ENCODE data around the gene TSPAN18.

The TSPAN18 gene, protein sequence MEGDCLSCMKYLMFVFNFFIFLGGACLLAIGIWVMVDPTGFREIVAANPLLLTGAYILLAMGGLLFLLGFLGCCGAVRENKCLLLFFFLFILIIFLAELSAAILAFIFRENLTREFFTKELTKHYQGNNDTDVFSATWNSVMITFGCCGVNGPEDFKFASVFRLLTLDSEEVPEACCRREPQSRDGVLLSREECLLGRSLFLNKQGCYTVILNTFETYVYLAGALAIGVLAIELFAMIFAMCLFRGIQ
- total RNA-seq: 36.2 to 57.8 (median 44.0) reads per million in 4 donors

DNA sequence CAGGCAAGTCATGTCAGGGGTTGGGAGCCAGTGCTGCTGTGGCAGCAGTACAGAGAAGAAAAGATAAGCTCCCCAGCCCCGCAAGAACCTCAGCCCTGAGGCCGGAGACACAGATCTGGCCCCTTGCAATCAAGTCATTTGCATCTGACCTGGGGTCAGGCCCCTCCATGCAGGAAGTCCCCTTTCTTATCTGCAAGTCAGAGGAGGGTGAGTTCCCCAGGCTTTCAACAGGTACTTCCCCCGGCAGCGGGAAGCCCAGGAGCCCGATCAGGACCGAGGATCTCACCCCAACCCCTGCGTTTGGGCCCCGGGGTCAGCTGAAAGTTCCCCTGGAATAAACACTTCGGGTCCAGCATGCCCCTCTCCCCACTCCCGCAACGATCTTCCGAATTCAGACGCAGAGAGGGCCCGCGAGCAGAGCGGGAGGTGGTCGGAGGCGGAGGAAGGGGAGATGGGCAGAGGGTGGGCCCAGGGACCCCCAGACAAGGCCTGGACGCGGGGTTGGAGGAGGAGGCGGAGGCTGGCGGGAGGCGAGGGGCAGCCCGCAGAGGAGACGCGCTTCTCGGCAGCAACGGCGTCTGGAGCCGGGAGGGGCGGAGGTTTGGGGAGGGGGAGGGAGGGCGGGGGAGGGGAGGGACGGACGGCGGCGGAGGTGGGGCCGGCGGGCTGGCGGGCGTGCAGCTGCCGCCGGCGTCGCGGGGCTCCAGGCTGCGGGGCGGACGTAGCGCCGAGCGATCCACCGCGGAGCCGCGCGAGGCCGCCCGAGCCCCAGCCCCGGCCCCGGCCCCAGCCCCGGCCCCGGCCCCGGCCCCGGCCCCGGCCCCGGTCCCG lies at the start of gene TSPAN18:
TSS of gene TSPAN18 (plus strand) at position 680 of the 831 bp plus-strand sequence. CDS start 179,455 bp downstream, outside the sequence.
- peak; percentile 7 to 45 (median 31) for DNase-seq

- DNase-seq: peak in 4 of 5 donors; percentile 24 to 93 (median 30)
These were observed 45.7 kb upstream of the TSPAN18 start for GRCh38 chr11:44680982-44681597.

DNA sequence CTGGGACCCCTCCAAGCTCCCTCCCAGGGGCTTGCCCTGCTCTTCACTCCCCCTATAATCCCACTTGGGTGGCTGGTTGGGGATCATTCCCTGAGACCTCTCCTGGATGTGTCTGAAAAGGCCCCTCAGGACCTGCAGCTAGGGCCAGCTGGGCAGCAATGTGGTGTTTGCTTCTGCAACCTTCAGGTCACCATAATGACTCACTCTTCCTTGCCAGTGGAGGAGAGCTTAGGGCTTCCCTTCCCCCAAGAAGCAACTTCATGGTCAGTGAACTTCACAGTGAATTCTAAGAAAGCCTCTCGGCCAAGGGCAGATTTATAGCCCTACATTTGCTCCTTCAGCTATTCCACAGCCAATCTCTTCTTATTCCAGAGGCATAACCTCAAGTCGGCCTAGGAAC lies 45.1 kb upstream of the TSPAN18 start:
- DNase-seq: peak in 1 of 5 donors; percentile 16

DNA sequence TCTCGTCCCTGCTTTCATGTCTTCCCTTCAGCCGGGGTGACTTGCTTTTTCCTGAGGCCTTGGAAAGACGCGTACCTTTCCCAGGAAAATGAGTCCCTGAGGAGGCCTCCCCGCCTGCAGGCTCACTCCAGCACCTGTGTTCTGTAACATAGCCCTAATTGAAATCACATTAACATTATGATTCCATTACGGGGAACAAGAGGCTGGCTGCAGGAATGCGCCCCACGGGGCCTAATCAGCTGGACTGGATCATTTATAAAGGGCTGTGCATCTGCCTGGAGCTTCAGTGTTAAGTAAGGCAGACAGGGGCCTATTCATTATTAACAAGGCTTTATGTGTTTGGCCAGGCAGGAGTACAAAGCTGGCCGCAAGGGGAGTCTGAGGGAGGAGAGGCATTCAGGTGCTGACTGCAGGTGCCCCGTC lies 41.9 kb upstream of the TSPAN18 start:
- DNase-seq: no peak

DNA sequence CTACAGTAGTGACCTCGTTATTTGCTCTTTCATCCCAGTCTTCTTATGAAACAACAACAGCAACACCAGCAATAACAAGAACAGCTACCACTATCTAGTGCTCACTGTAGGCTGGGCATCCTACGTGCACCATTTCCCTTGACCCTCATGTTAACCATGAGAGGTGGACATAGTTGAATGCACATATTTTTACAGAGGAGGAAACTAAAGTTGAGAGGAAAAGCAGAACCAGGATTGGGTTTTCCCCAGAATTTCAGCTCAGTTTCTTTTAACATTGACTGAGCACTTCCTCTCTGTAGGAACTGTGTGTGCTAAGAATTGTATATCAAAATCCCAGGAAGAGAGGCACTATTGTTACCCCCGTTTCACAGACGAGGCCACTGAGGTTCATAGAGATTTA lies 39.4 kb upstream of the TSPAN18 start:
- DNase-seq: no peak

DNA sequence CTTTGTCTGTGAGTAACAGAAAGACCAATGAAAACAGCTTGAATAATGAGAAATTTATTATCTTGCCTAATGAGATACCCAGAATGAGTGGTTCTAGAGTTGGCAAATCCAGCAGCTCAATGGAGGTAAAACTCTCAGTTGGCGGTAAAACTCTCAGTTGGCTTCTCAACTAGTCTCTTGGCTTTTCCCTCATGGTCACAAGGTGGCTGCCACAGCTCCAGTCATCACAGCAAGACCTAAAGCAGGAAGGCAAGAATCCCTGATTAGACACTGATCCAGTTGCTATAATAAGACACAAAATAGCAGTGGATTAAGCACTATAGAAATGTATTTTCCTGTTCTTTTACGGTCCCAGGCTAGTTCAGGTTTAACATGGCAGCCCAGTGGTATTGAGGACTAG lies 37.5 kb upstream of the TSPAN18 start:
- no peak for DNase-seq

DNA sequence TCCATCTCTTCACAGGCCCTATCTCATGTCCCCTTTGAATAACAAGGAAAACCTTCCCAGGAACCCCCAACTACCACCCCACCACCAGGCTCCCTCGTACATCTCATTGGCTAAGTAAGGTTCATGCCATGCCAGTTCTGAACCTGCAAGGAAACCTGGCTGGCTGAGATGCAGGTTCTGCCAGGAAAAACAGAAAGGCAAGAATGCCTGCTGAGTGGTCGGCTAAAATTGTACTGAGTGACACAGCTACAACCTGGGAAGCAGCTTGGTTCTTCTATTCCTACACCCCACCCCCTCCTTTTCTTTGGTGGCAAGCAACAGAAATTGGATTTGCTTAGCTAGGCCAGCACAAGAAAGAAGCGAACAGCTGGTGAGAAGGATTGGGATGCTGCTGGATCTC lies 36.1 kb upstream of the TSPAN18 start:
- no peak for DNase-seq

DNA sequence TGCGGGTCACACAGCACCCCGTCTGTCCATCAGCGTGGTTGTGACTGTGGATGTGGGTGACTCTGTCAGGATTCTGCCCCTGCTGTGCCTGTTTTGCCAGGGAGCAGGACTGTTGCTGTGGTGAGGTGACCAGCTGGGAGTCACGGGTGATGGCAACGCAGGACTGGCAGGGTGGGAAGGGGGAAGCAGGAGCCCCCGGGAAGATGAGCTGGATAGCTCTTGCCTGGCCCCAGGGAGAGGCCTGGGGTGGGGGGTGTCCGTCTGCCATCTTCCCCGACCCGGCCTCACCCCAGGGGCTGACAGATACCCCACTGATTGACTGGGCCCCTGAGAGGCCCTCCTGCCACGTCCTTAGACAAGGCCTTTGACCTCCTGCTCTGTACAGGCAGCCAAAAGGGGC lies 34.3 kb upstream of the TSPAN18 start:
- DNase-seq: no peak

DNA sequence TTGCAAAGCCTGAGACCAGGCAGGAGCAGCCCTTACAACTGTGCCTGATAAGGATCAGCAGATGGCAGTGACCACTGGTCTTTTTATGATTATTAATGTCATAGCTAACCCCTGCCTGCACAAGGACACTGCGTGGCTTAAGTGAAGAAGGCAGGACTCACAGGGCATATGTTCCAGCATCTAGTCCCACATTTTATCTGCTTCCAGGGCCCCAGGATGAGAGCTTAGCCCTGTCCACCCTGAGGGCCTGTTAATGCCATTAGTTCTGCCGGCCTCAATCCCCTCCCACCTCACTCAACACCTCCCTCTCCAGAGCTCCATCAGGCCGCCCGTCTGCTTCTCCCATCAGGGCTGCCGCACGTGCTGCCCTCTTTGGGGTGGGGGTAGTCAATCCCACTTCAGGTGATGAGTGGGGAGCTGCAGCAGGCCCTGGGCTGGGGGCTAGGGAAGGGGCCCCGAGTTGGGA lies 33.1 kb upstream of the TSPAN18 start:
- DNase-seq: no peak

DNA sequence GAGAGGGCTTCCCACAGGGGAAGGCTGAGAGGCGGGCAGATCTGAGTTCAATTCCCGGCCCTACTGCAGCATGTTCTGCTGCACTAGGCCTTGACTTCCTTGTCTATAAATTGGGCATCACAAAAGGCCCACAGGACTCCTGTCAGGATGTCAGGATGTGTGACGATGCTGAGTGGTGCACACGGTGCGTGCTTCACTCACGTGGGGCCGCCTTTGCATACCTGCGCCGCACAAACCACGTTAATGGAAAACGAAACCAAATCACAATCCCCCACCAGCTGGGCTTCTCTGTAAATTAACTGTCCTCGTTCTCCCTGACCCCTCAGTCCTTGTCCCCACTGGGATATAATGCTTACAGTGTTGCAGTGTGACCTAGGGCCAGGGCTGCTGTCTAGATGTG lies 32.3 kb upstream of the TSPAN18 start:
- DNase-seq: no peak

DNA sequence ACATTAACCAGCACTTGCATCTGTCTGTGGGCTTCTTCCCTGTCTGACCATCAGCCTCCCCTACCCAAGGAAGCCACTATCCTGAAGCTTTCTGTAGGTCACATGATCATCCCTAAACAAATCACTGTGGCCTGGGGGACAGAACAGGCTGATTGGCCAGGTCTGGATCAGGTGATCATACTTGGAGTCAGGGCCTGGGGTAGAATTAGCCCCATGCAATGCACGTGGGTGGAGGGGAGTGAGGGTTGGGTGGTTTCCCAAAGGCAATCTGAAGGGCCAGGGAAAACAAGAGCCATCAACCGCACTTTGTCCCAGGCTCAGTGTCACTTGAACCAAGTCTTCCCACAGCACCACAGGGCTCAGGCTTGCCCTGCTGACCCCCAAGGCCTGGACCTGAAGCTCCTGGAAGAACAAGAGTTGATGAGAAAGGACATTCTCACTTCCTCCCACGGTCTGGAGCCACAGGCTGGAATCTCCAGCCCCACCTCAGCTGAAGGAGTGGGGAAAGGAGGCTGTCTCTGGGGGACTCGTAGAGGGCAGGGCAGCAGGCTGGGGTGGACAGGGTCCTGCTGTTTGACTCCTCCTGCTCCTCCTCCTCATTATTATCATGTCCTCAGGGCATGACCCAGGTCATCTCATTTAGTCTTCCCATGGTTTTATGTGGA lies 31.5 kb upstream of the TSPAN18 start:
- DNase-seq: no peak

DNA sequence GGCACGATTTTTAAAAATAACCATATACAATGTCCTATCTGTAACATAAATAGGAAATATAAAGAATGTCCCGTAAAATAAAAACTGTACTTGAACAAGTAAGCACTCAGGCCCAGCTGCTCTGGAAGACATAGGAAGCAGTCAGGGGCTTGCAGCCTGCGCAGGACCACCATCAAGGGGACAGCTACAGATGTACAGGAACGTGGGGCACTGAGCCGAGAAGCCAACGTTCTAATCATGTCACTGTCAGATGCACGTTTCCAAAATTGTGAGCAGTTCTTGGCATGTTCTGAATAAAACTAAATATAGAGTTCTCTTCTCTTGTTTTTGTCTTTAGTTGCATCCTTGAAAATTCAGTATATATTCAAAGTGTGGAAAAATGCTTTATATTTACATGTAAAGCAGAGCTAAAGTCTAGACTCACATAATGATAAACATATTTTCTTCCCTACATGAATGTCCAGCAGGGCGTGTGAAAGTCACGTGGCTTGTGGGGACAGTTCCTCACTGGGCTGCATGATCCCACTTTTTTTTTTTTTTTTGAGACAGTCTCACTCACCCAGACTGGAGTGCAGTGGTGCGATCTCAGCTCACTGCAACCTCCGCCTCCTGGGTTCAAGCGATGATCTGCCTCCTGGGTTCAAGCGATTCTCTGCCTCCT lies 28.4 kb upstream of the TSPAN18 start:
- DNase-seq: no peak

DNA sequence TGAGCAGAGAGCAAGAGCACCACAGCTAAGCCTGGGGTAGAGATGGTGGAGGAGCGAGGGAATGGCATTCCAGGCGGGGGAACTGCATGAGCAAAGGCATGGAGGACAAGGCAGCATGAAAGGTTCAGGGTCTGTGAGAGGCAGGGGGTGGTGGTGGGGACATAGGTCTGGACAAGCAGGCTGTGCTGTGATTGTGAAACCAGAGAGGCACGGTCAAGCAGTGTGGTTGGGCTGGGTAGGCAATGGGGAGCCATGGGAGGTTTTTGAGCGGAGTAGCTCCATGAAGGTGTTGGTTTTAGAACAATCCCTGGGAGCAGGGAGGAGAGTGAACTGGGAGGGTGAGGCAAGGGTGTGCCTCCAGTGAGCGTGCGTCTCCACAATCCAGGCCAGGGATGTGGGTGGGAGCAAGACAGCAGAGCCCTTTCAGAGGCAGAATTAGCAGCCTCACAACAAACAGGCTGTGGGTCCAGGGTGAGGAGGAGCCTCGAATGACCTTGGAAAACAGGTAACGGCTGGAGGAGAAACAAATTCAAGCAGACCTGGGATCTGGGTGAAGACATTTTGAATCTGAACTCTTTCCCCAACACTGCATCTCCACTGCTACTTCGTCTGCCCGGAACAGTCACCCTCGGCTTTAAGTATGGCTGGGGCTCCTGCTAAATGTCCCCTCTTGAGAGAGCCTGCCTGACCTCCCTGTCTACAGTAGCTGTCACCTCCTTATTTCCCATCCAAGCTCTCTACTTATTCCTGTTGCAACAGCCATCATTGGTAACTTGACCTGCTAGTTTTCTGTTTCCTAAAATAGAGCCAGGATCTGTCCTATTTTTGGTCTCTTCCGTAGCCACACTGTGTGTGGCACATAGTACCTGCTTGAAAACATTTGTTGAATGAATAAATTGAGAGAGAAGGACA lies 27.0 kb upstream of the TSPAN18 start:
- DNase-seq: no peak

DNA sequence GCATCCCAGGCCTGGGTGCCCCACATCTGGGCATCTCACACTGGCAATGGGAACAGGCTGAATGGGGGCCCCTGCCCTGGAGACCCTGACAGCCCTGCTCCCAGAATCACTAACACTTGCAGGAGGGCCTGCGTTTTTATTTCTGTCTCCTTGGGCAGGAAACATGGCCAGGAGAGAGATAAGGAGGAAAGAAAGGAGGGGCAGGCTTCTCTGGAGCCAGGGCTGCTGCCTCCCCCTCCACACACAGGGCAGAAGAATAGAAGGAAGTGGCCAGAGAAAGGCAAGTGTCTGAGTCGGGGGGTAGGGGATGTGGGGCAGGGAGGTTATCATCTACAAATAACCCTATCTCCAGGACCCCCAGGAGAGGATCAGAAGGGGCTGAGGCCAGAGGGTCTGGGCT lies 25.5 kb upstream of the TSPAN18 start:
- DNase-seq: no peak

DNA sequence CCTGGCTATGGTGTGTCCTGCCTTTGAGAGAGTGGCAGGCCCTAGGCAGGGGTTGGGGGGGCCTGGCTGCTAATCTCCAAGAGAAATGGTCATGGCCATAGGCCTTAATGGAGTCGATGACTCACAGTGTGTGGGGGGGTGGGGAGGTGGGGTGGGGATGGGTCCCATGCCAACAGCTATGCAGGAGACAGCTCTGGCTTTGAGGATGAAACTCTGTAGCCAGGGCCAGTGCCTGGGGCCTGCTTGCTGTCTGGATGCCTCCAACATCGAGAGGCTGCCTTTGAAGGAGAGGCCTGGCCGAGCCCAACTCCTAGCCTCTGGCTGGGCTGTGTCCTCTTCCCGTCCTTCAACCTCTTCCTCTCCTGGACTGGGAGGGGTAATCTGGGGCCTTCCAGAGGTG lies 23.9 kb upstream of the TSPAN18 start:
- DNase-seq: no peak

DNA sequence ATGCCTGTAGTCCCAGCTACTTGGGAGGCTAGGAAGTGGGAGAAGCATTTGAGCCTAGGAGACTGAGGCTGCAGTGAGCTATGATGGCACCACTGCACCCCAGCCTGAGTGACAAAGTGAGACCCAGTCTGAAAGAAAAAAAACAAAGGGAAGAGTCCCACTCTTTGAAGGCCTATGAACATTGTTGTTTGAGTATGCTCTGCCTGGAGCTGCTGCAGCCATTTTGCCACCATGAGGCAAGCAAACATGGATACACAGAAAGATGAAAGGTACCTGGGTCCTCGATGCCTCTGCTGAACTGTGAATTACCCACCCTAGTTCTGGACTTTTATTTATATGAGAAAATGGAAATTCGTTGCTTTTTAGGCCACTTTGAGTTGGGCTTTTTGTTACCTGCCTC lies 19.7 kb upstream of the TSPAN18 start:
- DNase-seq: no peak

DNA sequence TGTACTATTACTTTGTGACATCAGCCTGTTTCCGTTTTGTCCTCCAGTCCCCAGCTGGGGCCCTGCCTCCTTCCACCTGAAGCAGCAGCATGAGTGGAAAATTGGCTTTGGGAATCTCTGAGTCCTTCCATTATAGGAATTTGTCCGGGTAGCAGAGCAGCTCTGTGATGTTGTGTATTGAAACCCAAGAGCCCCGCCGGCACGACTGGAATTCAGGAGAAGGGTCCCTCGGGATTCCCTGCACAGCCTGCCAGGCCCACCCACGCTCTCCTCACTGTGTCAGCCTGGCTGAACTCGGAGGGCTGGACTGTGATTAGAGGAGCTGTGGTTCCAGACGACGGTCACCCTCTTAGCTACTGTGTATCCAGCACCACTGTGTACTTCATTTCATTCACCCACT lies 18.8 kb upstream of the TSPAN18 start:
- DNase-seq: no peak

DNA sequence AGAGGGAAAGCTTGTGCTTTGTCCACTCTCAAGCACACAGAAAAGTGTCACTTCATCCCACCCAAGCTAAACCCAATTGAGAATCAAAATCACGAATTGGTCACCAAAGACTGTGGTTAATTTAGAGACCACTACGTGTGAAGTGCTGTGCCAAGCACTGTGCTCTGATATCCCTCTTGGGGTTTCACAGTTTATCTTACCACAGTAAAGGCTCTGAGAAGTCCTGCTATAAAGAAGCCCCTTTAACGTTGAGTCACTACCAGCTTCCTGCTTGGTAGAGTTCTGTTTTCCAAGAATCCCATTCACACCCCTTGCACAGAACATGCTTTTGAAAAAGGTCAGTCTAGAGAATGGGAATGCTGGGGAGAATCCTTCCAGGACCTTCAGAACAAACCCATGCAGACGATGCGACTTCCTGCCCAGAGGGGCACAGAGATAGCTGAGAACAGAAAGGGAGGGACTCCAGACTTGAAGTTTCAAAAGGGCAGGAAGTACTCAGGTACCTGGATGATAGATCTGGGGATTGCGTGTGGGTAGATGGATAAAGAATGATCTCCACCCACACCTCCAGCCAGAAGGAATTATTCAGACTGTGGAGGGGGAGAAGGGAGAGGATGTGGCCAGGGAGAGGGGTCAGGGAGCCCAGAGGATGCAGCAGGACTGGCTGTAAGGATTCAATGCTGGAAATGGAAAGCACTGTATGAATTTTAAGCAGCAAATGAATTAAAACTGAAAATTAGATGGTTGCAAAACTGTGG lies 18.1 kb upstream of the TSPAN18 start:
- DNase-seq: no peak

DNA sequence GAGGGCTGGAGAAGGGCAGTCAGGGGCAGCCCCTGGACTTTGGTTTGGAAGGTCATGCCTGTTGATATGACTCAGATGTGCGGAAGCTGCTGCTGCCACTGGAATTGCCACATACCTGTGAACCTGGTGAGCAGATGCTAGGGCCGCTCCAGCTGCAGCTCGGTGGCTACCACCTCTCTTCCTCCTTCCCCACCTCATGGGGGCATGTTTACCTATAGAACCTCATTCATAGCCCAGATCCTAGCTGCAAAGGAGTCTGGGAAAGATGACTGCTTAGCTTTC lies 17.5 kb upstream of the TSPAN18 start:
- DNase-seq: no peak

DNA sequence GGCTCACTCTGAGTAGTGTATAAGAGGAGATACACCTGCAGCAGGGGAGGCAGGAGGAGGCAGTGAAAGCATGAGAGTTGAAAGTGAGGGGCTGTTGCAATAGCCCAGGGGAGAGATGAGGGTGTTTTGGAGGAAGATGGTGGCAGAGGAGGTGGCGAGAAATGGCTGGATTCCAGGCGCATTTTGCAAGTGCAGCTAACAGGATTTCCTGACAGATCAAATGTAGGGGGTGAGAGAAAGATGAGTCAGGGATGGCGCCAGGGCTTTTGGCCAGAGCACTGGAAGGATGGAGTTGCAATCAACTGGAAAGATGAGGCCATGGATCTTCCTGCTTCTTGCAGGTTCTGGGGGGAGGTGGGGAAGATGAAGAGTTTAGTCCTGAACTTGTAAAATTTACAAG lies 16.8 kb upstream of the TSPAN18 start:
- no peak for DNase-seq

Measured in T-helper 1 cell (primary cell).